HG03039 (cell line): ENCODE results near the gene CD96.

Source experiments
- ATAC-seq: cut with Tn5 transposase; IDR thresholded peaks from one replicate; pipeline ENCODE4 v1.9.1; 2021; ENCODE audit warnings: mild to moderate bottlenecking, moderate library complexity; ENCODE audit not compliant: unreplicated experiment

Gene CD96

DNA sequence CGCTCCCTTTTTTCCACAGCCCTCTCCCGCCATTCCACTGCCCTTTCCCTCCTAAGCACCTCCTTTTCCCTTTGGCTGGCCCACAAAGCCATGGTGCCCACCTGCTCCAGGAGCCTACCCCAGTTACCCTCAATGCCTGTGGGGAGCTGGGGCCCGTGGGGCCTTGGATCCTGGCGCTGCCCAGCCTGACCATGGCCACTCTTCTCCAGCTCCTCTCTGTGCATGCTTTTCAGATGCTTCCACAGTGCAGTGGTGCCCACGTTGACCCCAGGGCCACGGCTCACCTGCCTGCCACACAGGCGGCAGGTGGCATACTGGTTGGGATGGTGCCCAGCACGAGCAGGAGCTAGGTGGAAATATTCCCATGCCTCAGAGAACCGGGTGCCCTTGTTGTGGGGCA, 51.7 kb downstream of the CD96 start:
- ATAC-seq = no peak

DNA sequence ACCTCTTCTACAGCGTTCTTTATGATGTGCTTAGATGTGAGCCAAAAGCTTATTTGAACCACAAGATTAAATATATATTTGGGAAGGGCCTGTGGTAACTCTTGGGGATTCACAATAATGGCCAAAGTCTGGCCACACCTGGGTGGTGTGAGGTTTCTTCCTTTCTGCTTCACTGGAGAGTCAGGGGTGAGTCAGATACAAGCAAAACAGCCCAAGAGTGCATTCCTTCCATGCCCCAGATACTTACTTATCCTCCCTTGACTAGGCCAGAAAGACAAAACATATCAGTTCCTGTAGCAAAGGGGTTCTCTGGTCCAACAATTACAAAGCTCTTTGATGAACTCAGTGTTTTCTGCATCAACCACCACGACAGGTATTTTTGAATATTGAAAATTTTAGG, 52.2 kb downstream of the CD96 start:
- ATAC-seq = peak; percentile 56

DNA sequence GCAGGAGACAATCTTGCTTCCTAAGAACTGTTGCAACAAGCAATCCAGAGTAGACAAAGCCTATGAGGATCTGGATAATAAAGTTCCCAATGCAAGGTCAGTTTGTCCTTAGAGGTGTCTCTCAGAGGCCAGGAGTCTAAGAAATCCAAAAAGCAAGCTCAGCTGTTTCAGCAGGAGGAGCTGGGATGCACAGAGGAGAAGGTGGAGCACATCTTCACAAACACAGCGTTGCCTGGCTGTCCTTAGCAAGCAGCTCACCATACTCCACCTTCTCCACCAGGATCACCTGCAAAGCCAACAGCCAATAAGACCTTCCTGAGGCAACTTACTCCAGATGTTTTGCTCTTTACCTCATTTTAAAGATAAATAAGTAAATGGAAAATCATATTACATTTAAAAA, 52.8 kb downstream of the CD96 start:
- no peak for ATAC-seq

- peak; percentile 45 for ATAC-seq
Measured at GRCh38 chr3:111595232-111595631, 53.2 kb downstream of the CD96 start, which contains the start of gene ZBED2. Gene ZBED2 (minus strand): TSS chr3:111595346. CDS start chr3:111594201, 1,145 bp downstream.

GRCh38 chr3:111596328-111596727, 54.3 kb downstream of the CD96 start:
- no peak for ATAC-seq

DNA sequence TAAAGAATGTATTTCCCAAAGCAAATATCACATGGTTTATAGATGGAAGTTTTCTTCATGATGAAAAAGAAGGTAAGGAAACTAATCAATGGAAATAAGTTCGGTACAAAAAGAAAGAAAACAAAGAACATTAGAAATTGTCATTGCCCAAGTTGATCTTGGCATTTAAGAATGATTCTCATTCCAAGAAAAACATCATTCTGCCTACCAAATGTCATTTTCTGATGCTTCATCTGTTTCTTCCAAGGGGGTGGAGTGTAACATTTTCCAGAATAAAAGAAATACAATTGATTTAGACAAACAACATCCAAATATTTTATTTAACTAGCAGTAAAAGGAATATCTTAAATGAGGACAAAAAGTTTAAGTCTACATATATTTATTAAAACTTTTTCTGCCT, 56.1 kb downstream of the CD96 start:
- ATAC-seq = no peak

DNA sequence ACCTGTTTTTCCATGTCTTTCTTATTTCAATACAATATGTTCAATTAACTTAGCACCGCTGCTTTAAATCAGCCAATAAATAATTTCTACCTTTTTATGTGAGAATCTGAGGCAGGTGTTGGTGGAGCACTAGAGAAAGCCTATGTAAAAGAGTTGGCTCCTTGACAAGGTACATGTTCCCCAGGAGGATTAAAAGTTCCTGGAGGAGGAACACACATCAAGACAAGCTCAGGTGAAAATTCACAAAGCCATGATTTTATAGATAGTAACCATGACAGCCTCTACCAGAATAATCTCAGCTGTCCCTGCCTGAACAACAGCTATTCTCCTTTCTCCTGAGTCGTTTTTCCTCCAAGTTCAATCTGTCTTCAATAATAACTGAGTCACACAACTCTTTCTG, 56.6 kb downstream of the CD96 start:
- ATAC-seq = no peak

DNA sequence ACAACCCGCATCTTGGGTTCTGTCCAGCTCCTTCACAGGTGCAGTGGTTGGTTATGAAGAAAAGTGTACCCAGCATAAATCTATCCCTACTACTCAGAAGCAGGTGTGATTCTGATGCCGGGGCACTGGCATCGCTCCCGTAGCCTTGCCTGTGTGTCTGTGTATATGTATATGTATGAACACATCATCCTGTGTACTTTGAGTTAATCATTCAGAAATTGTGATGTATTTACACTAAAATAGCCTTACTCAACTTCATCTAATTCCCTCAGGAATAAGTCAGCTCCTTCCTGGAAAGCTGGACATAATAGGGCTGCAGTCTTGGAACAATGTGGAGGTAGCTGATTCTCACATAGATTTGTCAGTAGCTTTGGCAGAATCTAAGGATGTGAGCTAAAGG, 59.8 kb downstream of the CD96 start:
- no peak for ATAC-seq

- ATAC-seq = no peak
Measured at GRCh38 chr3:111603679-111604078, 61.7 kb downstream of the CD96 start.

DNA sequence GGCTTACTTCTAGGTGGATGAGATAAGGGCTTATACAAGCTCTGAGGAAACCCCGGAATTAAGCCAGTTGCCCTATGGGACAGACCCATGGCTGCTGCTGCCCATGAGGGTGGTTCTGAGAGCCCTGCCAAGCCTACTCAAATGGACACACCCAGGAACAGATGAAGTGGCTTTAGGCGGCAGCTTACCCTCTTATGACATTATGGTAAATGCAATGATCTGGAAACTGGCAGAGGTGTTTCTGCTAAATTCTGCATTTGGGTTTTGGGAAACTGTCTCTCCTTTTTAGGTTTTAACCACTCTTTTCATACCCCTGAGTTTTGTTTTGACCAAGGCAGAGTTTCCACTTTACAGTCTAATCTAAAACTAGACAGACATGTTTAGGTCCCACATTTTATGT, 62.1 kb downstream of the CD96 start:
- no peak for ATAC-seq

GRCh38 chr3:111605018-111605417, 63.0 kb downstream of the CD96 start:
- ATAC-seq = no peak

GRCh38 chr3:111605493-111605892, 63.5 kb downstream of the CD96 start:
- ATAC-seq = no peak

GRCh38 chr3:111607240-111607920, 65.4 kb downstream of the CD96 start:
- ATAC-seq = no peak

DNA sequence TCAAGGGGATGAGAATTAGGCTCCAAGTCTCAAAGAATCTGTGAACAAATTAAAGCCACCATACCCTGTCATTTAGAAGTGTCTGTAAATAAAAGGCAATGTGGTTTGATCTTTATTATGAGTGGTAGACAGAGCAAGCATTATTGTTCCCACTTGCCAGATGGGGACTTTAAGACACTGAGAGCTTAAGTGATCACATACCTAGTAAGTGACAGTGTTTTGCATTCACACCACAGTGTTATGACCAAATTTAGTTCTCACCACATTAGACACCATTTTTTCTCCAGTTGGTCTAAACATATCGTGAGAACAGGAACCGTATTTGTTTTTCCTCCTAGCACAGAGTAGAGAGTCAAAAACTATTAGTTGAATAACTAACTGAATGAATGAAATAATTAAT, 66.4 kb downstream of the CD96 start:
- no peak for ATAC-seq

GRCh38 chr3:111609700-111610099, 67.7 kb downstream of the CD96 start:
- no peak for ATAC-seq

GRCh38 chr3:111610189-111610588, 68.2 kb downstream of the CD96 start:
- ATAC-seq = peak; percentile 77

DNA sequence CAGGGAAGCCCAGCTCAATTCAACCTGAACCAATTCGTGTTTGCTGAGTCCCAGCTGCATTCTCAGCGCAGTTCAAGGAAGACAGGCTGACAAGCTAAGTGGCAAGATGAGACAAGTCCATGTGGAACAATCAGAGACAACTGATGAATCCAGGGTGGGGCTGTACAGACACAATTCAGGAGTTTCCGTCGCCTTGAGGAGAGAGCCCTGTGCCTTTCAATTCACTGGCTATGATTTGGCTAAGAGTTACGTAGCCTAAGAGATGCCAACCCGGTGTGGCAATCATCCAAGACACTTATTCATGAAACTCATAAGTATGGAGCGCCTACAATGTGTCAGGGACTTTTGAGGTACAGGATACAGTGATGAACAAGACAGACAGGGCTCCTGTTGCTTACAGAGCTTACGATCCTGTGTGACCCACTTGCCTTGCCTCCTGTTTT, 68.6 kb downstream of the CD96 start:
- peak; percentile 6 for ATAC-seq

DNA sequence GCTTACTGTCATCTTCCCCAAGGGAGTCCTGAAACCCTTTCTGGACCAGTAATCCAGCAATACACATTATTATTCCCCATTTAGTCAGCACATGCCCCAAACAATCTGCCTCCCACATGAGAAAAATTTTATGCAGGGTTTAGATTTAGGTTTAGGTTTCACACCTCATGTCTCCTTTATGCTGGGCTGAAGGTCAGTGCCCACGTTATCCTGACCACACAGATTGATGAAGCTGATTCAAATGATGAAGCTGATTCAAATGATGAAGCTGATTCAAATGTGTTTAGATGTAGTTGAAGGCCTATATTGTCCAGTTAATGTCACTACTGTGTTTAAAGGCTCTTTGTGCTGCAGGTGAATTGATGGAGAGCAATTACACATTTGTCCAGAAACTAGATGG, 71.3 kb downstream of the CD96 start:
- ATAC-seq = no peak

GRCh38 chr3:111615880-111616279, 73.9 kb downstream of the CD96 start:
- ATAC-seq = no peak

GRCh38 chr3:111616417-111617105, 74.6 kb downstream of the CD96 start:
- ATAC-seq = peak; percentile 75

GRCh38 chr3:111617406-111617805, 75.4 kb downstream of the CD96 start:
- no peak for ATAC-seq

- ATAC-seq = no peak
Measured at GRCh38 chr3:111617912-111618601, 76.1 kb downstream of the CD96 start.
